WTC11 (cell line): ENCODE results near the gene BCL11A.

ENCODE experiments used
- KAT7 ChIP-seq: sonication (generic); formaldehyde crosslinking; IDR thresholded peaks from 2 replicates; pipeline ENCODE4 v1.8.1; 2023; ENCODE audit warnings: missing genetic modification reagents, mild to moderate bottlenecking, borderline replicate concordance
- TEAD1 ChIP-seq: sonication (generic); formaldehyde crosslinking; IDR thresholded peaks from 2 replicates; pipeline ENCODE4 v1.8.0; 2022; ENCODE audit warnings: mild to moderate bottlenecking, missing genetic modification reagents
- TF ChIP-seq, protein P1 (sequence below): fragments of 200-600 bp; IDR thresholded peaks from 2 replicates; pipeline ENCODE4 v1.8.0; 2022; ENCODE audit warnings: antibody characterized with exemption
- TF ChIP-seq, protein P2 (sequence below): sonication (generic); formaldehyde crosslinking; IDR thresholded peaks from 2 replicates; pipeline ENCODE4 v1.8.1; 2023; ENCODE audit warnings: mild to moderate bottlenecking, missing genetic modification reagents
- TF ChIP-seq, protein P3 (sequence below): sonication (generic); formaldehyde crosslinking; conservative IDR thresholded peaks from 2 replicates; pipeline ENCODE4 v1.8.1; 2022; ENCODE audit warnings: mild to moderate bottlenecking, missing genetic modification reagents

DNA sequence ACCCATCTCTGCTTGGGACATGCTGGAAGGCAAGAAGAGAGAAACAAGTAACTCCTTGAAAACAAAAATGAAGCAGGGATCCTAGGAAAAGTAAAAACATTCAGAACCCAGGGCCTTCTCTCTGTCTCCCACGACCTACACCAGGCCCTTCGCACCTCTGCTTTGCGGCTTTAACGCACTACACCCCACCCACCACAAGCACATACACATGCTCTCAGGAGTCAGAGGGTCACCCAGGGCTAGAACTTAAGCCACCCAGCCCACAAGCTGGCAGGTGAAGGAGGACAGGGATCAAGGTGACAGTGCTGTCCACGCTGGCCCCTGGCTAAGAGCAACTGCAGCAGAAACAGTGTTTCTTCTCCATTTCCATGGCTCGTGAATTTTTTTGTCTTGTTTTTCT, 72.2 kb downstream of the BCL11A start:
- TF ChIP-seq TEAD1 (CRISPR knock-in tag) = no peak
- TF ChIP-seq, protein P1, sequence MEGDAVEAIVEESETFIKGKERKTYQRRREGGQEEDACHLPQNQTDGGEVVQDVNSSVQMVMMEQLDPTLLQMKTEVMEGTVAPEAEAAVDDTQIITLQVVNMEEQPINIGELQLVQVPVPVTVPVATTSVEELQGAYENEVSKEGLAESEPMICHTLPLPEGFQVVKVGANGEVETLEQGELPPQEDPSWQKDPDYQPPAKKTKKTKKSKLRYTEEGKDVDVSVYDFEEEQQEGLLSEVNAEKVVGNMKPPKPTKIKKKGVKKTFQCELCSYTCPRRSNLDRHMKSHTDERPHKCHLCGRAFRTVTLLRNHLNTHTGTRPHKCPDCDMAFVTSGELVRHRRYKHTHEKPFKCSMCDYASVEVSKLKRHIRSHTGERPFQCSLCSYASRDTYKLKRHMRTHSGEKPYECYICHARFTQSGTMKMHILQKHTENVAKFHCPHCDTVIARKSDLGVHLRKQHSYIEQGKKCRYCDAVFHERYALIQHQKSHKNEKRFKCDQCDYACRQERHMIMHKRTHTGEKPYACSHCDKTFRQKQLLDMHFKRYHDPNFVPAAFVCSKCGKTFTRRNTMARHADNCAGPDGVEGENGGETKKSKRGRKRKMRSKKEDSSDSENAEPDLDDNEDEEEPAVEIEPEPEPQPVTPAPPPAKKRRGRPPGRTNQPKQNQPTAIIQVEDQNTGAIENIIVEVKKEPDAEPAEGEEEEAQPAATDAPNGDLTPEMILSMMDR = no peak
- TF ChIP-seq, protein P2, sequence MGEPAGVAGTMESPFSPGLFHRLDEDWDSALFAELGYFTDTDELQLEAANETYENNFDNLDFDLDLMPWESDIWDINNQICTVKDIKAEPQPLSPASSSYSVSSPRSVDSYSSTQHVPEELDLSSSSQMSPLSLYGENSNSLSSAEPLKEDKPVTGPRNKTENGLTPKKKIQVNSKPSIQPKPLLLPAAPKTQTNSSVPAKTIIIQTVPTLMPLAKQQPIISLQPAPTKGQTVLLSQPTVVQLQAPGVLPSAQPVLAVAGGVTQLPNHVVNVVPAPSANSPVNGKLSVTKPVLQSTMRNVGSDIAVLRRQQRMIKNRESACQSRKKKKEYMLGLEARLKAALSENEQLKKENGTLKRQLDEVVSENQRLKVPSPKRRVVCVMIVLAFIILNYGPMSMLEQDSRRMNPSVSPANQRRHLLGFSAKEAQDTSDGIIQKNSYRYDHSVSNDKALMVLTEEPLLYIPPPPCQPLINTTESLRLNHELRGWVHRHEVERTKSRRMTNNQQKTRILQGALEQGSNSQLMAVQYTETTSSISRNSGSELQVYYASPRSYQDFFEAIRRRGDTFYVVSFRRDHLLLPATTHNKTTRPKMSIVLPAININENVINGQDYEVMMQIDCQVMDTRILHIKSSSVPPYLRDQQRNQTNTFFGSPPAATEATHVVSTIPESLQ = no peak
- no peak for TF ChIP-seq KAT7
- TF ChIP-seq, protein P3, sequence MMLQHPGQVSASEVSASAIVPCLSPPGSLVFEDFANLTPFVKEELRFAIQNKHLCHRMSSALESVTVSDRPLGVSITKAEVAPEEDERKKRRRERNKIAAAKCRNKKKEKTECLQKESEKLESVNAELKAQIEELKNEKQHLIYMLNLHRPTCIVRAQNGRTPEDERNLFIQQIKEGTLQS (CRISPR knock-in tag) = no peak
